CD4-positive, alpha-beta T cell treated with Interleukin-4 for 4 hours (primary cell): ENCODE results near the gene MED13.
"Not testable (repeated sequence)": the region's sequence is repeated elsewhere in the genome, so short reads cannot be mapped to it uniquely, and the experiment has no call there.

Experiments
- DNase-seq: peaks from one replicate; pipeline ENCODE4 v3.0.0-alpha.2; 2020

The MED13 gene

GRCh38 chr17:61904094-61904710 lies 160.9 kb downstream of the MED13 start:
- peak; percentile 69 for DNase-seq

DNA sequence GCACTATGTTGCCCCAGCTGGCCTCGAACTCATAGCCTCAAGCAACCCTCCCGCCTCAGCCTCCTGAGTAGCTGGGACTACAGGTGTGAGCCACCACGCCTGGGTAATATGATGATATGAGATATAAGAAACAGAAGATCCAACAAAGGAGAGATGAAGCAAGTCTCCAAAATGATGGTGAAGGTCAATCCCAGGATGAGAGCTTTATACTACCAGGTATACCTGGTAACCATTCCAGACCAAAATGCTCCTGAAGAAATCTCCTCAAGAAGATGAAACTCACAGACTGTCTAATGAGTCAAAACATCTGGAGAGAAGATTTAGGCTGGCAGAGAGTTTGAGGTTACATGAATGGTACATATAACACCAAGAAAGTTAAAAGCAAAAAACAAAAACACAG lies 161.8 kb downstream of the MED13 start:
- no peak for DNase-seq

GRCh38 chr17:61897548-61898180 lies 167.4 kb downstream of the MED13 start:
- DNase-seq: no peak

- DNase-seq: no peak
These were observed 169.7 kb downstream of the MED13 start for GRCh38 chr17:61895391-61895790.

DNA sequence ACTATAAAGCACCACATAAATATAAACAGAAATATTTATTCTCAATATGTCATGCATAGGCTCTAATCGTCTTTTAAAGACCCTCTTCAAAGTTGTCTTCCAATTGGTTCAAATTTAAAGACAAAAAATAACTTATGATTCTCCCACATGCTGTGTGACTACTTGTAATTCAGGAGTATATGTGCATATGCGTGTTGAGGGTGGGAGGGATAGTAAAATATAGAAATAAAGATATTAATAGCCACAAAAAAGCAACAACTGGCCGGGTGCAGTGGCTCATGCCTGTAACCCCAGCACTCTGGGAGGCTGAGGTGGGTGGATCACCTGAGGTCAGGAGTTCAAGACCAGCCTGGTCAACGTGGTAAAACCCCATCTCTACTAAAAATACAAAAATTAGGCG lies 170.8 kb downstream of the MED13 start:
- not testable (repeated sequence) for DNase-seq
